A673 (cell line): Measurements from ENCODE around the gene TXN2.

ENCODE experiments used
- EZH2 ChIP-seq: fragments of 200-600 bp; sonication (generic); IDR thresholded peaks from 2 replicates; pipeline ENCODE4 v1.6.1; 2017; ENCODE audit warnings: borderline replicate concordance, low read depth, mild to moderate bottlenecking, mixed read lengths, antibody characterized with exemption, low read length; ENCODE audit not compliant: poor library complexity, severe bottlenecking
- TF ChIP-seq, protein P1 (sequence below): fragments of 300-800, 200-600 bp; sonication (generic); conservative IDR thresholded peaks from 2 replicates; pipeline ENCODE4 v1.5.1; 2017; ENCODE audit warnings: low read depth, mild to moderate bottlenecking, antibody characterized with exemption, low read length, moderate library complexity, mixed read lengths

DNA sequence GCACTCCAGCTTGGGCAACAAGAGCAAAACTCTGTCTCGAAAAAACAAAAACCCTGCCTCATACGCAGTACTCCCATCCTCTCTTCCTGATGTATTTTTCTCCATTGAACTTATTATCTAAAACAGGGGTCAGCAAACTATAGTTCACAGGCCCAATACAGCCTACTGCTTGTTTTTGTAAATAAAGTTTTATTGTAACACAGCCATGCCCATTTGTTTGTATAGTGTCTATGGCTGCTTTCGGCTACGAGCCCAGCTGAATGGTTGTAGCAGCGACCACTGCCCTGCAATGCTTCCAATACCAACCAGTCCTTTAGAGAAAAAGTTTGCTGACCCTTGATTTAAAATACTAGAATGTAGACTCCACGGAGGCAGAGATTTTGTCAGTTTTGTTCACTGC lies 6.1 kb downstream of the TXN2 start:
- TF ChIP-seq, protein P1, sequence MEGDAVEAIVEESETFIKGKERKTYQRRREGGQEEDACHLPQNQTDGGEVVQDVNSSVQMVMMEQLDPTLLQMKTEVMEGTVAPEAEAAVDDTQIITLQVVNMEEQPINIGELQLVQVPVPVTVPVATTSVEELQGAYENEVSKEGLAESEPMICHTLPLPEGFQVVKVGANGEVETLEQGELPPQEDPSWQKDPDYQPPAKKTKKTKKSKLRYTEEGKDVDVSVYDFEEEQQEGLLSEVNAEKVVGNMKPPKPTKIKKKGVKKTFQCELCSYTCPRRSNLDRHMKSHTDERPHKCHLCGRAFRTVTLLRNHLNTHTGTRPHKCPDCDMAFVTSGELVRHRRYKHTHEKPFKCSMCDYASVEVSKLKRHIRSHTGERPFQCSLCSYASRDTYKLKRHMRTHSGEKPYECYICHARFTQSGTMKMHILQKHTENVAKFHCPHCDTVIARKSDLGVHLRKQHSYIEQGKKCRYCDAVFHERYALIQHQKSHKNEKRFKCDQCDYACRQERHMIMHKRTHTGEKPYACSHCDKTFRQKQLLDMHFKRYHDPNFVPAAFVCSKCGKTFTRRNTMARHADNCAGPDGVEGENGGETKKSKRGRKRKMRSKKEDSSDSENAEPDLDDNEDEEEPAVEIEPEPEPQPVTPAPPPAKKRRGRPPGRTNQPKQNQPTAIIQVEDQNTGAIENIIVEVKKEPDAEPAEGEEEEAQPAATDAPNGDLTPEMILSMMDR = no peak
- no peak for TF ChIP-seq EZH2
